ENCODE data around the gene SPATC1L. TPM values are rescaled to one million over a fixed set of nuclear protein-coding genes. Genes with fewer than 3 reads are reported as not detected.

The SPATC1L gene
- total RNA-seq, 1 donor from 2014 or later, result 27.5 TPM

DNA sequence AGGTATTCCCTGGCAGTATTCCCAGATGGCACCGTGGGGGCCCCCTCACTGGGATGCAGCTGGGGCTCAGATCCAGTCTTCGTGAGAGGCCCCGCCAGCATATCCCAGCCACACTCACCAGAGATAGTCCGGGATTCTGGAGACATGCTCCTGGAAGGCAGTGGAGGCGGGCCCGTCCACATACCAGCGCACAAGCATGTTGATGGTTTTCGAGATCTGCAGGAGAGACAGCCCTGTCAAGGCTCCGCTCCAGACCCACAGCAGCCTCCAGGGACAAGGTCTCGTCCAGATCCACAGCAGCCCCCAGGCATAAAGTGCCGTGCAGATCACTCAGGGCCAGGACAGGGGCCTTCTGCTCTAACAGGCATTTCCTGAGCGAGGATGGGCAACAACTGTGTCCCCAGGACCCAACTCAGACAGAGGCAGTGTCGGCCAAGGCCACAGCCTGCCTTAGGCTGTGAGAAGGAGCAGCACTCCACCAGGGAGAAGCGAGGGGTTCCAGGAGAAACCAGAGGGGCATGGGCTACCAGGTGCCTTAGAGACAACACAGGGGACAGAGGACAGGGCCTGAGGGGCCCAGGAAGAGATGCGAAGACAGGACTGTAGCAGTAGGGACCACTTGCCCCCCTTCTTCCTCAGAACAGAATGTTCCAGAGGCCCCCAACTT is 29.5 kb upstream of the SPATC1L start:
- TF ChIP-seq, protein P1, sequence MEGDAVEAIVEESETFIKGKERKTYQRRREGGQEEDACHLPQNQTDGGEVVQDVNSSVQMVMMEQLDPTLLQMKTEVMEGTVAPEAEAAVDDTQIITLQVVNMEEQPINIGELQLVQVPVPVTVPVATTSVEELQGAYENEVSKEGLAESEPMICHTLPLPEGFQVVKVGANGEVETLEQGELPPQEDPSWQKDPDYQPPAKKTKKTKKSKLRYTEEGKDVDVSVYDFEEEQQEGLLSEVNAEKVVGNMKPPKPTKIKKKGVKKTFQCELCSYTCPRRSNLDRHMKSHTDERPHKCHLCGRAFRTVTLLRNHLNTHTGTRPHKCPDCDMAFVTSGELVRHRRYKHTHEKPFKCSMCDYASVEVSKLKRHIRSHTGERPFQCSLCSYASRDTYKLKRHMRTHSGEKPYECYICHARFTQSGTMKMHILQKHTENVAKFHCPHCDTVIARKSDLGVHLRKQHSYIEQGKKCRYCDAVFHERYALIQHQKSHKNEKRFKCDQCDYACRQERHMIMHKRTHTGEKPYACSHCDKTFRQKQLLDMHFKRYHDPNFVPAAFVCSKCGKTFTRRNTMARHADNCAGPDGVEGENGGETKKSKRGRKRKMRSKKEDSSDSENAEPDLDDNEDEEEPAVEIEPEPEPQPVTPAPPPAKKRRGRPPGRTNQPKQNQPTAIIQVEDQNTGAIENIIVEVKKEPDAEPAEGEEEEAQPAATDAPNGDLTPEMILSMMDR (conservative IDR thresholded peaks at IDR 0.05), result no peak
- H3K27ac Mint-ChIP-seq (ENCODE audit: unreplicated experiment), result no peak overlapping the region
- no peaks in the 10 kb centered on the region for H3K36me3 Mint-ChIP-seq (ENCODE audit: low read depth)
- H3K4me3 Mint-ChIP-seq, result no peak overlapping the region
- DNase-seq (ENCODE audit: low read depth, low spot score), result no peak
- H3K9me3 Mint-ChIP-seq, result no peaks in the 10 kb centered on the region
- no peaks in the 10 kb centered on the region for H3K4me1 Mint-ChIP-seq
- H3K27me3 Mint-ChIP-seq (ENCODE audit: low read depth), result no peaks in the 10 kb centered on the region

DNA sequence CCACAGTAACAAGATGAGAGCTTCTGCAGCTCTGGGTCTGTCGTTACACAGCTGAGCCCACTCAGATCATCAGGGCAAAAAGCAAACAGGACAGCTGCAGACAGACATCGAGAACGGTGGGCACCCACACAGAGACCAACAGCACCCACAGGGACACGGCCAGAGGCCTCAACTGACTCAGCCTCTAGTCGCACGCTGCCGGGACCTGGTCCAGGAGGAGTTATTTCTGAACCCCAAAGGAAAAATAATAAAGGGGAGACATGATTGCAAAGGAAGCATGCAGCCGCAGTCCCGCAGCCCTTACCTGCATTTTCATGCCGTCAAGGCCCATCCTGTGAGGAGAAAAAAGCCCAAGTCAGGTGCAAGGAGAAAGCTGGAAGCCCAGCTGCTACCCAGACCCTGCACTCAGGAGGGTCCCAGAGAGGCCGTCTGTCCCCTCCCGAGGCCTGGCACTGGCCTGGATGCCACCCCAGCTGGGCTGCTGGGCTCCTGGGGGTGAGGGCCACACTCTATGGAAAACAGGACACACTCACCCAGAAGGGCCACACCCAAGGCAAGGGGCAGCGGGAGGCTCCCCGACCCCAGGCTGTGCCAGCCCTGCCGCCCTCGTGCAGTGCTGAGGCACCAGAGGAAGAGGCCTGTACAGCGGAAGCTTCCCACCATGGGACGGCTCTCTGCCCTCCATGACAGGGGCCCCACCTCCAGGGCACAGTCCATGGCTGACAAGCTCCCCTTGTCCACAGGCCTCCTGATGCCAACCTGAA is 28.6 kb upstream of the SPATC1L start:
- Mint-ChIP-seq H3K4me3 (no peak overlapping the region), H3K27ac (ENCODE audit: unreplicated experiment) (no peak overlapping the region)

DNA sequence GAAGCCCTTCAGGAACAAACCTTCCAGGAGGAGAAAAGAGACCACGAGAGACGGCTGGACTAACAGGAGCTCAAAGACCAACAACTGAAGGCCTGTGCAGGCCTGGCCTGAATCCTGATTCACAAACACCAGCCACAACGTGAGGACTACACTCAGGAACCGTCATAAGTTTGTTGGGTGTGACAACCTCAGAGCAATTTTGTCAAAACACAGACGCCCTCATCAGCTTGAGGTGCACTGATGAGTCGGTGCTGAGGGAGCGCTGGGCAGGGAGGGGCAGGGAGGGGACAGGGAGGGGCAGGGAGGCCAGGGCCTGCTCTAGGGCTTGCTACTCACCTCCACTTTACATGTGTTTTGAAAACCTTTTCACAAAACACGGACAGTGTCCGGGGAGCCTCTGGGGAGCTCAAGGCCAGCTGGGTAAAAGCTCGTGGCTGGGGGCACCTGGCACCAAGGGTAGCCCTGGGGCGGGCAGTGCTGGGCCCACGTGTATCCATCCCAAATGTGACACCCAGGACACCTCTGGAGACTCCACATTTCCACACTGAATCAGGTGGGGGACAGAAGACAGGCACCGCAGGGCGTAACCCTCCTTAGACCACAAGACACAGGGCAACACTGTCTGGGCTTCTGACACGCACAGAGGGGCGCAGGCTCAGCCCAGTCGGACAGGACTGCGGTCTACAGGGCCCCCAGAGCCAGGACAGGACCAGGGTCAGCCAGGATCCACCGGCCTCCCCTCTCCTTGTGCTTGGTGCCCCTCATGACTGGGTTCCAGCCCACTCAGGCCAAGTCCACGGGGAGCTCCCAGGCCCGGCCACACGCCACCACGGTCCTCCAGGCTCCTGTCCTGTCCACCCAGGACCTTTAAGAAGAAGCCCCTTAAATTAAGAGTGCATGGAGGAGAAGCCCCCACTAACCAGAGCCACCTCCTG is 27.8 kb upstream of the SPATC1L start:
- no peaks in the 10 kb centered on the region for H3K27me3 Mint-ChIP-seq (ENCODE audit: low read depth)
- no peaks in the 10 kb centered on the region for H3K4me1 Mint-ChIP-seq
- H3K36me3 Mint-ChIP-seq (ENCODE audit: low read depth), result peaks cover 4% of the 10 kb centered on the region
- H3K9me3 Mint-ChIP-seq, result no peaks in the 10 kb centered on the region
- no peak for DNase-seq (ENCODE audit: low read depth, low spot score)
- TF ChIP-seq, protein P1 (conservative IDR thresholded peaks at IDR 0.05), result no peak
- peak overlapping the region; percentile 63 for H3K27ac Mint-ChIP-seq (ENCODE audit: unreplicated experiment)
- no peak overlapping the region for H3K4me3 Mint-ChIP-seq

More for the DNA sequence above, 28.6 kb upstream of the SPATC1L start:
- TF ChIP-seq, protein P1 (conservative IDR thresholded peaks at IDR 0.05), result no peak
- no peaks in the 10 kb centered on the region for H3K9me3 Mint-ChIP-seq
- H3K36me3 Mint-ChIP-seq (ENCODE audit: low read depth), result peaks cover 2% of the 10 kb centered on the region
- H3K4me1 Mint-ChIP-seq, result no peaks in the 10 kb centered on the region
- no peaks in the 10 kb centered on the region for H3K27me3 Mint-ChIP-seq (ENCODE audit: low read depth)
- no peak for DNase-seq (ENCODE audit: low read depth, low spot score)

DNA sequence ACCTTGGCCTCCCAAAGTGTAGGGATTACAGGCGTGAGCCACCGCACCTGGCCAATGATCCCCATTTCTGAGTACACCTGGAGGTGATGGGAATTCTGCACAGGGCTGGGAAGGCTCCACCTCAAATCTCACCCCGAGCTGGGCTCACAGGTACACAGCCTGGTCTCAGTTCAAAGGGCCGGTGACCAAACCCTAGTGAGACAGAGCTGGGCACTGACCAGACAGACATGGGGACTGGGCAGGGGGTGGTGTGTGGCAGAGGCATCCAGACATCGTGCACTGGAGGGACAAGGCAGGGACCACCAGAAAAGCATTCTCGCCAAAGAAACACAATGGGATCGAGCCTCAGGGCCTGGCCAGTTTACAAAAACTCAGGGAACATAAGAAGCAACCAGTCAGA is 27.1 kb upstream of the SPATC1L start:
- H3K4me3 Mint-ChIP-seq, result no peak overlapping the region
- H3K27me3 Mint-ChIP-seq (ENCODE audit: low read depth), result no peaks in the 10 kb centered on the region
- peak overlapping the region; percentile 63 for H3K27ac Mint-ChIP-seq (ENCODE audit: unreplicated experiment)
- DNase-seq (ENCODE audit: low read depth, low spot score), result no peak
- peaks cover 4% of the 10 kb centered on the region for H3K36me3 Mint-ChIP-seq (ENCODE audit: low read depth)
- TF ChIP-seq, protein P1 (conservative IDR thresholded peaks at IDR 0.05), result no peak
- no peaks in the 10 kb centered on the region for H3K4me1 Mint-ChIP-seq
- H3K9me3 Mint-ChIP-seq, result no peaks in the 10 kb centered on the region

DNA sequence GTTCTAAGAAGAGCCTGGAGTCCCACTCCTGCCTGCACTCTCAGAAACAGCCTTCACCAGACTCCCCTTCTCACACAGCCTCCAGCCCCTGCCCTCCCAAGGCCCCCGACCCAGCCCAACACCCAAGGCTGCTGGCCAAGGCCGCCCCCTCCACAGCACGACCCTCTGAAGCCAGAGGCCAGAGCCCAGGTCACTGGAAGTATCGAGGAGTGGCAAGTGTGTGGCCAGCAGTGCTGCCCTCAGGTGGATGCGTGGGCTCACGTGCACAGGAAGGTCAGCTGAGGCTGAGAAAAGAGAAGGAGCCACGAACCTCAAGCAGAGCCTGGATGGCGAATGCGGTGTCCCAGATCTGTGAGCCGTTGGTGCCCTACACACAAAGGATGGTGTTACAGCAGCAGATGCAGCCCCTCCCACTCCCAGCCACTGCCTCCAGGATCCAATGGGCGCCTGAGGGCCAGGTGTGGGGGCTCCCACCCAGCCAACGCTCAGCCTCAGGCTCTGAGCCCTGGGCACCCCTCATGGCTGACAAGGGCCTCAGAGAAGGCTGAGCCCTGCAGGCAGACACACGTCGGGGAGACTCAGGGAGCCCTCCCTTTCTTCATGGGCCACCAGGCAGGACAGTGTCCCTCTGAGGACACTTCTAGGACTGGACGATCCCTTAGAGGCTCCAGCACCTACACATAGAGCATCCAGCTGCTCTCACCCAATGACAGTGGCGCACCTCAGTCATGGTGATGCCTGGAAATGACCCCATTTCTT is 26.3 kb upstream of the SPATC1L start:
- H3K4me3 Mint-ChIP-seq, result no peak overlapping the region
- no peaks in the 10 kb centered on the region for H3K27me3 Mint-ChIP-seq (ENCODE audit: low read depth)
- no peak for DNase-seq (ENCODE audit: low read depth, low spot score)
- no peak overlapping the region for H3K27ac Mint-ChIP-seq (ENCODE audit: unreplicated experiment)
- no peaks in the 10 kb centered on the region for H3K4me1 Mint-ChIP-seq
- H3K36me3 Mint-ChIP-seq (ENCODE audit: low read depth), result peaks cover 4% of the 10 kb centered on the region
- H3K9me3 Mint-ChIP-seq, result no peaks in the 10 kb centered on the region
- TF ChIP-seq, protein P1 (conservative IDR thresholded peaks at IDR 0.05), result no peak
